ENCODE results near the gene KCNAB1.

Gene KCNAB1

DNA sequence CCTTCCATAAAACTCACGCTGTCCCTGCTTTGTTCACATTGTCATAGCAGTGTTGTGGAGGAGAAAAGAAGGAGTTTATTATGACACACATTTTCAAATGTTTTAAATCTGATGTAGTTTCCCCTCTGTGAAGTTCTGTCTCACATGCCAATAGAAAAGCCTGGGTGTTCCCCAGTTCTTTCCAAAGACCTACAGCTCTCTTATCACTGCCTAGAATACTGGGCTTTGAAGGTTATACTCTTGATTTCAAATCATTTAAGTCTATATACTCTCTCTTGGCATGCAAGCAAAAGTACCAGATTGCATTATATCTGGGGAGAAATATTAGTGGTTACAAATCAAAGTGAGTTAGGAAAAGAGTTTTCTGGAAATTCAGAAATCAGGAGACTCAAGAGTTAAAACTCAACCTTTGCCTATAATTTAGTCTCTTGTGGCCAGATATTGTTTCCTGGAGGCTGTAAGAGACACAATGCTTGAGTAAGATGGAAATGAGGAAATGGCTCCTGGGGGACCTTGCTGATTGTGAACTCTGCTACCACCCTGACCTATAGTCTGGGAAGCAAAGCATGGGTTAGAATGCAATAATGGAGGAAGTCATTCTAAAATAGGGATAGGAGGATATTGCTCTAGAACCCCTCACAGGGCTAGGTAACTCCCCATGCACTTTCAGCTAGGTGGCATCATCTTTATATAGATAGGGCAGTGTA, 182.8 kb downstream of the KCNAB1 start:
- CTCF ChIA-PET, result no interaction called here
- no peak for DNase-seq (ENCODE audit: extremely low spot score)
- POLR2A ChIA-PET, result no interaction called here
- TF ChIP-seq ARNT (IDR thresholded peaks at IDR 0.05) (no peak), HDGF (IDR thresholded peaks at IDR 0.05; ENCODE audit: borderline replicate concordance) (no peak), ELF4 (IDR thresholded peaks at IDR 0.05) (no peak), SUZ12 (IDR thresholded peaks at IDR 0.05) (no peak), CTBP1 (IDR thresholded peaks at IDR 0.05; ENCODE audit: borderline replicate concordance) (no peak), NFRKB (IDR thresholded peaks at IDR 0.05) (no peak), SP1 (IDR thresholded peaks at IDR 0.05) (no peak), ZNF384 (IDR thresholded peaks at IDR 0.05) (no peak), BHLHE40 (IDR thresholded peaks at IDR 0.05; ENCODE audit: borderline replicate concordance) (no peak), FOXA1 (IDR thresholded peaks at IDR 0.05) (no peak), FOXM1 (IDR thresholded peaks at IDR 0.05; ENCODE audit: borderline replicate concordance) (no peak), L3MBTL2 (conservative IDR thresholded peaks at IDR 0.05) (no peak)
- TF ChIP-seq, protein P1, sequence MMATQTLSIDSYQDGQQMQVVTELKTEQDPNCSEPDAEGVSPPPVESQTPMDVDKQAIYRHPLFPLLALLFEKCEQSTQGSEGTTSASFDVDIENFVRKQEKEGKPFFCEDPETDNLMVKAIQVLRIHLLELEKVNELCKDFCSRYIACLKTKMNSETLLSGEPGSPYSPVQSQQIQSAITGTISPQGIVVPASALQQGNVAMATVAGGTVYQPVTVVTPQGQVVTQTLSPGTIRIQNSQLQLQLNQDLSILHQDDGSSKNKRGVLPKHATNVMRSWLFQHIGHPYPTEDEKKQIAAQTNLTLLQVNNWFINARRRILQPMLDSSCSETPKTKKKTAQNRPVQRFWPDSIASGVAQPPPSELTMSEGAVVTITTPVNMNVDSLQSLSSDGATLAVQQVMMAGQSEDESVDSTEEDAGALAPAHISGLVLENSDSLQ (IDR thresholded peaks at IDR 0.05), result no peak

DNA sequence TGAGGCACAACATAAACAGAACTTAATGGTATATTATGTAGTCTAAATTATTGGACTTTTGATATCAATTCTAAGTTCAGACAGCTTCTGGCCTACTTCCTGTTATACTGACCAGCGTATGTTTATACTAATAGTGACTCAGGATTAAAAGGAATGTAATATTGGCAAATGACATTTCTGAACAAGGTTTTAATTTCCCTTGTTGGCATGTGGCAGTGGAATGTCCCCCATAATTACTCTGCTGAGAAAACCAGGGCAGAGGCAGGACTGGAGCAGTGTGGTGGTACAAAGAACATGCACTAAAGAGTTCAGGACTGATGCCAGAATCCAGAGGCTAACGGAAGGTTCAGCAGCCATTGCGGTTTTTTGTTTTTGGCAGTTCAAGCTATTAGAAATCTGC, 184.0 kb downstream of the KCNAB1 start:
- no peak for TF ChIP-seq ARNT (IDR thresholded peaks at IDR 0.05)
- no peak for TF ChIP-seq ELF4 (IDR thresholded peaks at IDR 0.05)
- TF ChIP-seq FOXK2 (IDR thresholded peaks at IDR 0.05), result no peak
- TF ChIP-seq BHLHE40 (IDR thresholded peaks at IDR 0.05; ENCODE audit: borderline replicate concordance), result no peak
- no peak for TF ChIP-seq FOXM1 (IDR thresholded peaks at IDR 0.05; ENCODE audit: borderline replicate concordance)
- TF ChIP-seq TARDBP (IDR thresholded peaks at IDR 0.05), result no peak
- TF ChIP-seq ZNF384 (IDR thresholded peaks at IDR 0.05), result no peak
- TF ChIP-seq CTBP1 (IDR thresholded peaks at IDR 0.05; ENCODE audit: borderline replicate concordance), result no peak
- TF ChIP-seq L3MBTL2 (conservative IDR thresholded peaks at IDR 0.05), result no peak
- no peak for TF ChIP-seq SP1 (IDR thresholded peaks at IDR 0.05)
- TF ChIP-seq, protein P1 (IDR thresholded peaks at IDR 0.05), result no peak
- TF ChIP-seq FOXA1 (IDR thresholded peaks at IDR 0.05), result no peak
- no peak for DNase-seq (ENCODE audit: extremely low spot score)
- CTCF ChIA-PET, result no interaction called here
- POLR2A ChIA-PET, result no interaction called here

DNA sequence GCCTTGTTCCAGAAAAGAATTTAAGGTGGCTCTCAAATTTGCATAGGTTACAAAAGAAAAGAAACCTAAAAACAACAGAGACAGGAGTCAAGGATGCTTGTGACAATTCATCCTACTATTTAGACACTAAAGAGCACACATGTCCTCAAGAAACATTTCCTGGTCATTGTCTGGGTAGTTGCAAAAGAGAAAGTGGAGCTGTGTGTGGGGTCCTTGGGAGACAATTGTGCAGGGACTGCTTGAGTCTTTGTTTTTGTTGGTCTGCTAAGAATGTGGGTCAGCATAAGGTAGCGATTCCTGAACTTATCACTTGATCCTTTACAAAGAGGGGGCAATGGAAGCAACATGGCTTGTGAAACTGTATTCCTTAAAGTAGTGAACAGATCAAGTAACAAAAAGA, 185.3 kb downstream of the KCNAB1 start:
- TF ChIP-seq CTBP1 (IDR thresholded peaks at IDR 0.05; ENCODE audit: borderline replicate concordance) (no peak), FOXA1 (IDR thresholded peaks at IDR 0.05) (no peak), TARDBP (IDR thresholded peaks at IDR 0.05) (no peak), BHLHE40 (IDR thresholded peaks at IDR 0.05; ENCODE audit: borderline replicate concordance) (no peak), HDGF (IDR thresholded peaks at IDR 0.05; ENCODE audit: borderline replicate concordance) (no peak), ELF4 (IDR thresholded peaks at IDR 0.05) (no peak), NFRKB (IDR thresholded peaks at IDR 0.05) (no peak), SP1 (IDR thresholded peaks at IDR 0.05) (no peak), ARNT (IDR thresholded peaks at IDR 0.05) (no peak), LEF1 (IDR thresholded peaks at IDR 0.05; ENCODE audit: borderline replicate concordance) (no peak), FOXK2 (IDR thresholded peaks at IDR 0.05) (no peak), ZNF384 (IDR thresholded peaks at IDR 0.05) (no peak), L3MBTL2 (conservative IDR thresholded peaks at IDR 0.05) (no peak), SUZ12 (IDR thresholded peaks at IDR 0.05) (no peak), FOXM1 (IDR thresholded peaks at IDR 0.05; ENCODE audit: borderline replicate concordance) (no peak)
- TF ChIP-seq, protein P1 (IDR thresholded peaks at IDR 0.05), result no peak
- ChIA-PET CTCF (no interaction called here), POLR2A (no interaction called here)
- DNase-seq (ENCODE audit: extremely low spot score), result no peak

DNA sequence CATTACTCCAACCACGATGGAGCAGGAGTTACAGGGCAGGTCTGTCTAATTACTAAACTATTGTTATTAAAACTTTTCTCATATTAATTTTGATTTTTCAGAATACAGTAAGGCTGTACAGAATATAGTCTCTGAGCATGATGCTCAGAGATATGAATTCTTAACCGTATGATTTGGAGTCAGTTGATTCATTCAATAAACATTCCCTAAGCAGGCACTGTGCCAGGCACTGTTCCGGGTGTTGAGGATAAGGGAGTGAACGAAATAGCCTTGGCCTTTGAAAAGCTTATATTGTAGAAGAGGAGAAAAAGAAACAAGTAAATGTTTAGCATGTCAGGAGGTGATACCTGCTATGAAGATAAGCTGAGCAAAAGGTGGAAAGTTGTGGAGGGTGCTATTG, 187.3 kb downstream of the KCNAB1 start:
- DNase-seq (ENCODE audit: extremely low spot score), result no peak
- TF ChIP-seq FOXM1 (IDR thresholded peaks at IDR 0.05; ENCODE audit: borderline replicate concordance) (no peak), HDGF (IDR thresholded peaks at IDR 0.05; ENCODE audit: borderline replicate concordance) (no peak)
- TF ChIP-seq, protein P1 (IDR thresholded peaks at IDR 0.05), result no peak
- ChIA-PET CTCF (no interaction called here), POLR2A (no interaction called here)

DNA sequence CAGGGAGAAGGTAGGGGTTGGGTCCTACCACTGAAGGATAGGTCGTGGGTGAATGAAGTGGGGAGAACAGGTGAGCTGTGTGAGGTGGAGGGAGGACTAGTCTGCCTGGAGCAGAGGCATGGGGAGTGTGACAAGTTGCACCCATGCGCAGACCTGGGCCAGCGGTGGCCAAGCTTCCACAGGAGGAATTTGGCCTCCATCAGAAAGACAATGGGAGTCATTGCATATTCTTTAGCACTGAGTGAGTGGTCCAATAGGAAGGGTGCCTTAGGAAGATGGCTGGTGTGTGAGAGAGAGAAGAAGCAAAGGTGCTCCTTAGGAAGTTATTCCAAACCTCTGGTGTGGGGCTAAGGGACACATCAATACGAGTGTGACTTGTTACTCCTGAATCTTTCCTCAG, 191.1 kb downstream of the KCNAB1 start:
- ChIA-PET POLR2A (no interaction called here), CTCF (no interaction called here)
- TF ChIP-seq LEF1 (IDR thresholded peaks at IDR 0.05; ENCODE audit: borderline replicate concordance), result no peak
- no peak for TF ChIP-seq ELF4 (IDR thresholded peaks at IDR 0.05)
- no peak for TF ChIP-seq ZNF384 (IDR thresholded peaks at IDR 0.05)
- TF ChIP-seq FOXA1 (IDR thresholded peaks at IDR 0.05), result no peak
- TF ChIP-seq, protein P1 (IDR thresholded peaks at IDR 0.05), result no peak
- TF ChIP-seq SP1 (IDR thresholded peaks at IDR 0.05), result no peak
- TF ChIP-seq NFRKB (IDR thresholded peaks at IDR 0.05), result no peak
- TF ChIP-seq ARNT (IDR thresholded peaks at IDR 0.05), result no peak
- no peak for TF ChIP-seq L3MBTL2 (conservative IDR thresholded peaks at IDR 0.05)
- TF ChIP-seq FOXM1 (IDR thresholded peaks at IDR 0.05; ENCODE audit: borderline replicate concordance), result no peak
- TF ChIP-seq HDGF (IDR thresholded peaks at IDR 0.05; ENCODE audit: borderline replicate concordance), result no peak
- TF ChIP-seq CTBP1 (IDR thresholded peaks at IDR 0.05; ENCODE audit: borderline replicate concordance), result no peak
- no peak for TF ChIP-seq TARDBP (IDR thresholded peaks at IDR 0.05)
- no peak for TF ChIP-seq FOXK2 (IDR thresholded peaks at IDR 0.05)
- TF ChIP-seq SUZ12 (IDR thresholded peaks at IDR 0.05), result no peak
- no peak for TF ChIP-seq BHLHE40 (IDR thresholded peaks at IDR 0.05; ENCODE audit: borderline replicate concordance)
- DNase-seq (ENCODE audit: extremely low spot score), result no peak

Measured in HEK293T (cell line).